Stimulated activated CD8-positive, alpha-beta memory T cell treated with anti-CD3 and anti-CD28 coated beads, Interleukin-7, amount 100 ng/mL, for 24 hours (primary cell): Measurements from ENCODE around the gene AGRN.
"Not testable (repeated sequence)": the region's sequence is repeated elsewhere in the genome, so short reads cannot be mapped to it uniquely, and the experiment has no call there.

Experiments
- DNase-seq: peaks from one replicate; pipeline ENCODE4 v3.0.0-alpha.2; 2020; ENCODE audit warnings: low read depth

AGRN gene

GRCh38 chr1:981955-982558 is 37.9 kb upstream of the AGRN start, which contains the start of gene PERM1:
Gene PERM1 (minus strand): TSS chr1:982093. CDS start chr1:981029, 1,064 bp downstream.
- DNase-seq = no peak

GRCh38 chr1:982765-983436 is 37.0 kb upstream of the AGRN start:
- DNase-seq = no peak

- DNase-seq = peak; percentile 48
Measured at GRCh38 chr1:983798-984475, 36.0 kb upstream of the AGRN start.

- no peak for DNase-seq
Measured at GRCh38 chr1:984476-984814, 35.5 kb upstream of the AGRN start.

- no peak for DNase-seq
Measured at GRCh38 chr1:985126-985525, 34.8 kb upstream of the AGRN start.

GRCh38 chr1:988061-988460 is 31.9 kb upstream of the AGRN start:
- not testable (repeated sequence) for DNase-seq

GRCh38 chr1:991275-991674 is 28.6 kb upstream of the AGRN start:
- DNase-seq = not testable (repeated sequence)

GRCh38 chr1:991895-992294 is 28.0 kb upstream of the AGRN start:
- DNase-seq = no peak

GRCh38 chr1:992362-992761 is 27.6 kb upstream of the AGRN start:
- DNase-seq = no peak

GRCh38 chr1:993379-993995 is 26.4 kb upstream of the AGRN start:
- no peak for DNase-seq

- not testable (repeated sequence) for DNase-seq
Measured at GRCh38 chr1:994546-994945, 25.4 kb upstream of the AGRN start.

GRCh38 chr1:995665-996633 is 24.0 kb upstream of the AGRN start:
- DNase-seq = no peak

GRCh38 chr1:996851-997712 is 22.8 kb upstream of the AGRN start:
- DNase-seq = no peak

- DNase-seq = no peak
Measured at GRCh38 chr1:997713-997992, 22.3 kb upstream of the AGRN start.

- no peak for DNase-seq
Measured at GRCh38 chr1:997993-998744, 21.8 kb upstream of the AGRN start.

GRCh38 chr1:998745-998994 is 21.2 kb upstream of the AGRN start:
- no peak for DNase-seq

- DNase-seq = no peak
Measured at GRCh38 chr1:998995-999724, 20.8 kb upstream of the AGRN start.

GRCh38 chr1:999725-1000356 is 20.1 kb upstream of the AGRN start, which contains the start of gene HES4:
Gene HES4 (minus strand): TSS chr1:1000097. CDS start chr1:999973, 124 bp downstream.
- DNase-seq = no peak

GRCh38 chr1:1000357-1001056 is 19.4 kb upstream of the AGRN start:
- peak; percentile 47 for DNase-seq
